AG04450 (cell line): Measurements from ENCODE around the gene RANBP17. TPM values are rescaled to one million over a fixed set of nuclear protein-coding genes. Genes with fewer than 3 reads are reported as not detected.

Experiments
- CTCF ChIA-PET: fragments of 300-600, 350-600 bp; formaldehyde crosslinking; extraction: SDS; loops from one replicate; lab custom pipeline; 2022; ENCODE audit warnings: antibody characterized with exemption, inconsistent platforms; lab: Charles Lee
- POLR2A ChIA-PET: fragments of 350-600 bp; formaldehyde crosslinking; extraction: SDS; loops from one replicate; lab custom pipeline; 2021; ENCODE audit warnings: antibody characterized with exemption, inconsistent platforms; lab: Yijun Ruan, JAX
- DNase-seq: peaks from one replicate; pipeline ENCODE4 v3.0.0-alpha.2; 2011; ENCODE audit warnings: low read depth, low spot score
- H3K27ac ChIP-seq: one replicate; pipeline ENCODE4 v1.5.1; 2012; ENCODE audit warnings: low read depth, low read length, control low read depth
- H3K27me3 ChIP-seq: one replicate; pipeline ENCODE4 v1.6.0; 2012; ENCODE audit warnings: low read length; ENCODE audit not compliant: control insufficient read depth, insufficient read depth
- H3K4me3 ChIP-seq: 2 replicates; pipeline ENCODE4 v1.5.1; 2011; ENCODE audit warnings: mild to moderate bottlenecking, low read depth, low read length, control low read depth
- H3K9me3 ChIP-seq: 2 replicates; pipeline ENCODE4 v1.5.1; 2012; ENCODE audit warnings: low read length; ENCODE audit not compliant: control insufficient read depth, insufficient read depth
- polyA plus RNA-seq: library from polyadenylated mRNA; depleted of rRNA; stranded (reverse); fragments of >200 nt; gene quantifications from 2 replicates; pipeline ENCODE4 v1.2.3, GENCODE V29; 2011
- TF ChIP-seq, protein P1 (sequence below): IDR thresholded peaks from 2 replicates; pipeline ENCODE4 v1.5.1; 2011; ENCODE audit warnings: low read depth, low read length, control low read depth, inconsistent platforms

RANBP17 gene
- polyA plus RNA-seq, 1 experiment = 11.6 TPM

DNA sequence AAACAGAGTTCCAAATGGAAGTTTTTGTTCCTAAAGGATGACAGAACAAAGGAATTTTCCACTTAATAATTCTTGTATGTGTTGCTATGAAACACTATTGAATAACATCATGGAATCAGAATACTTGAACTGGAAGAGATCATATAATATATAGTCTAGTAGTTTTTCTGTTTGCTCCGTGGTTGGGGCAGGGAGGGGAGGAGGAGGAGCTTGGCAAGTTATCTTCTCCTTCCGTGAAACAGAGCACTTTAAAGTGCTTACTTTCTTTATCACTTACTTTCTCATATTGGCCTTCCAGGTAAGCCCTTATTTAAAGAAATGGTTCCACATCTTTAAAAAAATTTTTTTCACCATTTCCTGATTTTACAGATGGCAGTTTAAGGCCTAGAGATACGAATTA is 281.4 kb downstream of the RANBP17 start:
- POLR2A ChIA-PET = no interaction called here
- Histone ChIP-seq H3K9me3 (no peaks in the 10 kb centered on the region), H3K27me3 (no peaks in the 10 kb centered on the region), H3K27ac (no peak overlapping the region), H3K4me3 (no peak overlapping the region)
- no peak for DNase-seq
- CTCF ChIA-PET = interaction anchor here (1.1 kb wide), 1 partner anchor 9 kb away, joined by 3 read pairs; no protein-coding TSS in a partner anchor
- TF ChIP-seq, protein P1, sequence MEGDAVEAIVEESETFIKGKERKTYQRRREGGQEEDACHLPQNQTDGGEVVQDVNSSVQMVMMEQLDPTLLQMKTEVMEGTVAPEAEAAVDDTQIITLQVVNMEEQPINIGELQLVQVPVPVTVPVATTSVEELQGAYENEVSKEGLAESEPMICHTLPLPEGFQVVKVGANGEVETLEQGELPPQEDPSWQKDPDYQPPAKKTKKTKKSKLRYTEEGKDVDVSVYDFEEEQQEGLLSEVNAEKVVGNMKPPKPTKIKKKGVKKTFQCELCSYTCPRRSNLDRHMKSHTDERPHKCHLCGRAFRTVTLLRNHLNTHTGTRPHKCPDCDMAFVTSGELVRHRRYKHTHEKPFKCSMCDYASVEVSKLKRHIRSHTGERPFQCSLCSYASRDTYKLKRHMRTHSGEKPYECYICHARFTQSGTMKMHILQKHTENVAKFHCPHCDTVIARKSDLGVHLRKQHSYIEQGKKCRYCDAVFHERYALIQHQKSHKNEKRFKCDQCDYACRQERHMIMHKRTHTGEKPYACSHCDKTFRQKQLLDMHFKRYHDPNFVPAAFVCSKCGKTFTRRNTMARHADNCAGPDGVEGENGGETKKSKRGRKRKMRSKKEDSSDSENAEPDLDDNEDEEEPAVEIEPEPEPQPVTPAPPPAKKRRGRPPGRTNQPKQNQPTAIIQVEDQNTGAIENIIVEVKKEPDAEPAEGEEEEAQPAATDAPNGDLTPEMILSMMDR = no peak

DNA sequence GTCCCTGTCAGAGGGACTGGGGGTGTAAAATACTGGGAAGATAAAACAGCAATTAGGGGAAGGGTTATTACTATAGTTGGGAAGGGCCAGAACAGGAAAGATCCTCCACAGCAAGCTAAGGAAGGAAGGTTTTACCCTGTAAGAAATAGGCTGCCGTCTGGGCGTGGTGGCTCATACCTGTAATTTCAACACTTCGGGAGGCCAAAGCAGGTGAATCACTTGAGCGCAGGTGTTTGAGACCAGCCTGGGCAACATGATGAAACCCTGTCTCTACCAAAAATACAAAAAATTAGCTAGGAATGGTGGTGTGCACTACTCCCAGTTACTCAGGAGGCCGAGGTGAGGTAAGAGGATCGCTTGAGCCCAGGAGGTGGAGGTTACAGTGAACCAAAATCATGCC is 282.1 kb downstream of the RANBP17 start:
- ChIA-PET CTCF (no interaction called here), POLR2A (no interaction called here)

DNA sequence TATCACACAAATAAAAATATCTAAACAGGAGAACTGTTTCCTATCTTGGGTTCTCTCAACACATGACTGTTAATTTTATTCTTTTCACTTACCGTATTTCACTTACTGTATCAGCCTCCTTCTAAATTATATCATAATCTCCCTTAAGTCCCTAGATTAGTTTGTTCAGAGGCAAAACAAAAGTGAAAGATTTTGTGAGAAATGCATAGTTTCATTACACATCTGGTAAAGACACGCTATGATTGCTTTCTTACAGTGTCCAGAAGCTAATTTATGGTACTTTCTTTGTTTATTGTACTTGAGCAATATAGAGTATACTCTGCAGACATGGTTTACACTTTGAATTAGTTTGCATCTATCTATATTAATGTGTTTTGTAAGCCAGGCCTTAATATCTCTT is 287.5 kb downstream of the RANBP17 start:
- Histone ChIP-seq H3K27me3 (no peaks in the 10 kb centered on the region), H3K27ac (no peak overlapping the region), H3K9me3 (no peaks in the 10 kb centered on the region), H3K4me3 (no peak overlapping the region)
- ChIA-PET CTCF (no interaction called here), POLR2A (no interaction called here)
- no peak for DNase-seq
- TF ChIP-seq, protein P1 = no peak

More for the DNA sequence above, 282.1 kb downstream of the RANBP17 start:
- Histone ChIP-seq H3K27ac (no peak overlapping the region), H3K4me3 (no peak overlapping the region), H3K27me3 (no peaks in the 10 kb centered on the region), H3K9me3 (no peaks in the 10 kb centered on the region)
- no peak for DNase-seq
- TF ChIP-seq, protein P1 = no peak

DNA sequence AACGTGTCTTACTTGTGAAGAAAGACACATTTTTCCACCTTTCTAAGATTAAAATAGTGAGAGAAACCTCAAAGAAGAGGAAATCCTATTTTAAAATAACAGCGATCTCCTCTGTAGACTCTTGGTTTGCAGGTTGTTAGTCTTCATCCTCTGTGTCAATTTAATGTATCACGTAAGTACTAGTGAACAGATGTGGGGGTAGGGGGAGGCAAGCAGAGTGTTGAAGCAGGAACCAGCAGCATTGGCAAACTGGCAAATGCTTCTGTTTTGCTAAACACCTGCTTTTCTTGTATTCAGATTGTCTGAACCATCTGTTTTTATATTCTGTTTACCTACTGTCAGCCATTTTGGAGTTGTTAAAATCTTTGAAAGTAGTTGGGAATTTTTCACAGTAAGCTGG is 288.0 kb downstream of the RANBP17 start:
- no peak for DNase-seq
- ChIA-PET POLR2A (no interaction called here), CTCF (interaction anchor here (0.9 kb wide), 1 partner anchor 12 kb away, joined by 6 read pairs; no protein-coding TSS in a partner anchor)

DNA sequence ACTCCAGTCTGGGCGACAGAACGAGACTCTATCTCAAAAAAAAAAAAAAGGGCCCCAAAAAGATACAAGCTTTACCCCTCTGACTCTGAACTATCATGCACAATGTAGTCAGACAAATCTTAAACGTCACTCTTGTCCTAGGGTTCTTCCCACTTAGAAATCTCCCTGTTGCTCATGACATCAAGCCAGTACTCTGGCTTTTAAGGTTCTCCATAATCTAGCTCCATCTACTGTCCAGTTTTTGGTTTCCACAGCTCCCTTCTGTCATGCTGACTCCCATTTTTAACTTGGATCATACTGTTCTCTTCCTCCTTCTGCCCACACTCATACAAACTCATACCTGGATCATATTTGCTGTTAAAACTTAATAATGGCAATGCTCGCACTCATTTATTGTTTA is 290.6 kb downstream of the RANBP17 start:
- TF ChIP-seq, protein P1 = peak; percentile 45
- Histone ChIP-seq H3K27ac (no peak overlapping the region), H3K9me3 (no peaks in the 10 kb centered on the region), H3K27me3 (no peaks in the 10 kb centered on the region), H3K4me3 (no peak overlapping the region)
- CTCF ChIA-PET = interaction anchor here (0.7 to 1.2 kb wide), 4 partner anchors 9 to 32 kb away, joined by 3 read pairs; no protein-coding TSS in a partner anchor
- POLR2A ChIA-PET = interaction anchor here (0.6 kb wide), 1 partner anchor 39 kb away, joined by 3 read pairs; no protein-coding TSS in a partner anchor
- DNase-seq = no peak

More for the DNA sequence above, 288.0 kb downstream of the RANBP17 start:
- no peaks in the 10 kb centered on the region for H3K27me3 ChIP-seq
- H3K4me3 ChIP-seq = no peak overlapping the region
- no peaks in the 10 kb centered on the region for H3K9me3 ChIP-seq
- H3K27ac ChIP-seq = no peak overlapping the region
- TF ChIP-seq, protein P1 = no peak
